T47D (cell line): ENCODE data around the gene TXLNB.

Experiments
- DNase-seq, 2 experiments: peaks; one replicate each; pipeline versions ENCODE4 v3.0.0 to v3.0.0-alpha.2; 2011 to 2012; ENCODE audit warnings: low read depth in 1 of 2, low spot score in 1 of 2
- JUND ChIP-seq: IDR thresholded peaks from 2 replicates; pipeline ENCODE4 v1.6.1; 2012; ENCODE audit warnings: low read depth
- in situ Hi-C: cut with HindIII; loops from 2 replicates; pipeline ENCODE4 v1.10.0; 2016; ENCODE audit warnings: low sequenced_read_pairs, low pct_unique_long_range_greater_than_20kb

TXLNB gene

GRCh38 chr6:139325686-139326085 is 33.9 kb upstream of the TXLNB start:
- in situ Hi-C loops = no loop called here
- DNase-seq = no peak
- no peak for TF ChIP-seq JUND

GRCh38 chr6:139325125-139325524 is 33.3 kb upstream of the TXLNB start:
- in situ Hi-C loops = no loop called here
- TF ChIP-seq JUND = no peak
- no peak for DNase-seq

- in situ Hi-C loops = no loop called here
- no peak for TF ChIP-seq JUND
Observed at GRCh38 chr6:139324301-139324555, 32.4 kb upstream of the TXLNB start.

DNA sequence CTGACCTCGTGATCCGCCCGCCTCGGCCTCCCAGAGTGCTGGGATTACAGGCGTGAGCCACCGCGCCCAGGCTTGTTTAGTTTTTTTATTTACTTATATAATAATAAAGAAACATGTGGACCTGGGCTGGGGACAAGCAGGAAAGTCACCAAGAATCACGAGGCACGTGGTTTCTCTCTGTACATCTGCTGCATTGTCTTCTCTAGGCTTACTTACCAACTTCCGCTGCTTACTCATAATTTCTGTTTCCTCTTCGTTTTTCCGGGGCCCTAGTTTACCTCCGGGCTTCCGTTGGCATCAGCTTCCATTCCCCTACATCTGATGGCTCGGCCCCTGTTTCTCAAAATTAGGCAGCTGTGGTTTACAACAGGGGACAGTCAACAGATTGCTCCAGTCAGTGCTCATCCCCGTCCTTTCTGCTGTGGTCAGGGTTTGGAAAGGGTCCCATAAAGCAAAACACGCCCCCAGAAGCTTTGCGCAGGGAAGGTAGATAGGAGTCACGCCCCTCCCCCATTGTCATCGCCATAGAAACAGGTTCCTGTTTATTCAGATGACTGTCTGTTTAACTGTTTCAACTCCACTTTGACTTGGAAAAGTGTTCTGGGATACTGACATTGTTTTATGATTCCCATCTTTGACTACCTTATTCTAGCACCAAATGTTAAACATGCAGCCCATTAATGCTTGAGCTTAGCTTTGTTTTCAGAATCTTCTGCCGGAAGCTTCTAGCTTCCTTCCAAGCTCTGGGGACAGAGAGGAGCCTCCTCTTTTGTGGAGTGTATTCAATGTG is 31.9 kb upstream of the TXLNB start:
- peak in 1 of 2 experiments; percentile 85 for DNase-seq
- in situ Hi-C loops = no loop called here
- no peak for TF ChIP-seq JUND

More at GRCh38 chr6:139324301-139324555, 32.4 kb upstream of the TXLNB start:
- DNase-seq = no peak

- TF ChIP-seq JUND = no peak
- DNase-seq = no peak
- in situ Hi-C loops = no loop called here
Observed at GRCh38 chr6:139320081-139320480, 28.3 kb upstream of the TXLNB start.

DNA sequence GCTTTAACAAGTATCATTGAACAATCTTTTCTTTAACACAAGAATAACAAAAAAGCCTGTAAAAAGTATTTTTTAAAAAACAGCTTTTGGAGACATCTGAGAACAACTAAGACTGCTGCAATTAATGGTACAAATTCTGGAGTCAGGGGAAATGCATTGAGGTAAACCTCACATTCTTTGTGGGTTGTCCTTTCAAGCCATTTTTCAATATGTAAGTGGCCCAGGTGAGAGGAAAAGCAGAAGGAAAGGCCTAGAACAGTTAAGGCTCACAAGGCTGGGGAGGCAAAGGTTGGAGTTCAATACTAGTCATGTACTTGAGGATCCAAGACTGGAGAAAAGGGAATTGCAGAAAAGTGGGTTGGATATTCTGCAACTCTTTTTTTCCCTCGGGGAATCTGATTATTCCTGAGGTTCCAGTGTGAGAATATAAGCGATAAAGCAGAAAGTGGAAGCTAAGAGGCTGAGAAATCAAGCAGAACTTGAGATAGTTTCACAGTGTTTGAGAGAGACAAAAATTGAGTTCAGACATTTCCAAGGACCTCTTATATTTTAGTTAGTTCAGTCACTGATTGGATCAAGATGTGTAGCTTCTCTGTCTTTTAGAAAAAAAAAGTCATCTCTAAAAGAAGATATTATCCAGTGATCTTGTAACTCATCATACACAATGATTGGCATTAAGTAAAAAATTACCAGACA is 25.0 kb upstream of the TXLNB start:
- no peak for TF ChIP-seq JUND
- DNase-seq = no peak
- in situ Hi-C loops = no loop called here

GRCh38 chr6:139313784-139314545 is 22.2 kb upstream of the TXLNB start:
- no peak for TF ChIP-seq JUND
- DNase-seq = no peak
- in situ Hi-C loops = no loop called here

- no peak for TF ChIP-seq JUND
- DNase-seq = no peak
- in situ Hi-C loops = no loop called here
Observed at GRCh38 chr6:139313229-139313628, 21.4 kb upstream of the TXLNB start.

GRCh38 chr6:139311831-139312230 is 20.0 kb upstream of the TXLNB start:
- TF ChIP-seq JUND = no peak
- DNase-seq = no peak
- in situ Hi-C loops = no loop called here

DNA sequence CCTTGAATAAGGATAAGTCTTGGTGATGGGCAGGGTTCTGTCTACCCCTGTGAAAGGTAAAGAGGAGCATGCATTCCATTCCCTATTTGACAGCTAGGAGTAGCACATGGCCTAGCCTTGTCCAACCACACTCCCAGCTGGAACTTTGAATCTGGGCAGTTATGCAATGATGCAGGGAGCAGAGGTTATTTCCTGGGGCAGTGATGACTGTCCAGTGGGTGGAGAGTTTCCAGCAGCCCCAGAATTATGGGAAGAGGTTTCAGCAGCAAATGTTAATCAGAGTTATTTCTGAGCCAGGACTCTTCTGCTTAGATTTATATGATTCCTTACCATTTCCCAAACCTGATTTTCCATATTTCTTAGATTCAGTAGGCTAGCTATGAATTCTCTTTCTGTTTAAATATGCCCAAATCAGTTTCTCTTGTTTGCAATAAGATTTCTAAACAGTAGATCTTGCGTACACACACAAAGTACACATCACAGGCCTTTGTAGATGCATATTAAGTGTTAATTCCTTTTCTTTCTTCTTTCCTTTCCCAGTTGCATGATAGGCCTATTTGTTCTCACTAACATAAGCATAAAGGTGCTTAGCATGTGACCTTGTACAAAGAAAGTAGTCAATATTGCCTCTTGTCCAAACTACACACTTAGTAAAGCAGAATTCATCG is 17.3 kb upstream of the TXLNB start:
- TF ChIP-seq JUND = no peak
- in situ Hi-C loops = no loop called here
- DNase-seq = no peak

- no peak for TF ChIP-seq JUND
- no peak for DNase-seq
- in situ Hi-C loops = no loop called here
Observed at GRCh38 chr6:139308286-139308916, 16.6 kb upstream of the TXLNB start.

DNA sequence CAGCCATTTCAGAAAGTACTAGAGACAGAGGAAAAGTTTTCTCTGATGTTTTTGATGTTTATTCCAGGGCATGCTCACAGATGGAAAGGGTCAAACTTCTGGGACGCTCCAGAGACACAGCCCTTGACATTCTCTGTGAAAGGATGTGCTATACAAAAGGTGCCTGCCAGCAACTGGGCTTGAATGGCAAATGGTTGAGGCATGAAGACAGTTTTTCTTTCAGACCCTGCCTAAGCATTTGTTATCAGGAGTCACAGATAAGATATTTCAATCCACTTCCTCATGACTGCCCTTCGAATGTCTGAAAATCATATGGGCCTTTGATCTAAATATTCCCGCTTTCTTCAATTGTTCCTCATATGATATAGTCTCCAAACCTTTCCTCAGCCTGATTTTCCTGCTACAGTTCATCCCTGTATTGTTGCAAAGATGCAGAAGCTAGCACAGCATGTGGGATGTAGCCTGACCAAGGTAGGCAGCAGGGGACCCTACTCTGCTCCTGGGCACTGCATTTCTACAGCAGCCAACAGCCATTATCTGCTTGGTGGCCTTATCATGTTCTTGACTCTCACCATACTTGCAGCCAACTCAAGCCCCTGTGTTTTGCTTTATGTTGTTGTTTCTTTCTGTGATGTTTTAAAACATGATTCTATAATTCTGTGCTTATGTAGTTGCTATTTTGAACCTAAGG is 14.6 kb upstream of the TXLNB start:
- TF ChIP-seq JUND = no peak
- in situ Hi-C loops = no loop called here
- DNase-seq = no peak
